Ovary (tissue), 3 donors: Measurements from ENCODE around the gene ABHD11.

Experiments used
- CTCF ChIP-seq, 3 donors: fragments of 450-650 bp in 2 of 3; fragments of 200-600 bp in 1 of 3; IDR thresholded peaks; one replicate each; pipeline versions ENCODE4 v1.5.1 to v1.8.0; 2016 to 2022; ENCODE audit warnings: antibody characterized with exemption in 3 of 3, mild to moderate bottlenecking in 1 of 3
- EP300 ChIP-seq: sonication (generic); formaldehyde crosslinking; IDR thresholded peaks from one replicate; pipeline ENCODE4 v1.6.1; 2017; ENCODE audit warnings: antibody characterized with exemption
- POLR2A ChIP-seq: fragments of 450-650 bp; IDR thresholded peaks from one replicate; pipeline ENCODE4 v1.6.1; 2017; ENCODE audit warnings: antibody characterized with exemption, mild to moderate bottlenecking, moderate library complexity
- donor health status: DM: no; HTN: no; CAD: no.

GRCh38 chr7:73770002-73770859, 31.6 kb upstream of the ABHD11 start, which contains the start of gene CLDN3:
- no peak for TF ChIP-seq CTCF (IDR thresholded peaks at IDR 0.05)
- TF ChIP-seq POLR2A: no peak
- no peak for TF ChIP-seq EP300
